Endothelial cell (in vitro differentiated cells): ENCODE results near the gene FBLN2. TPM values are rescaled to one million over a fixed set of nuclear protein-coding genes. Genes with fewer than 3 reads are reported as not detected.

Experiments
- DNase-seq: peaks from one replicate; pipeline ENCODE4 v3.0.0; 2021; ENCODE audit warnings: low spot score
- H3K27ac Mint-ChIP-seq: one replicate; pipeline ENCODE4 v1.8.0; 2021; ENCODE audit warnings: mixed read lengths, inconsistent platforms; ENCODE audit not compliant: unreplicated experiment
- H3K27me3 Mint-ChIP-seq: one replicate; pipeline ENCODE4 v1.8.0; 2021; ENCODE audit warnings: mild to moderate bottlenecking, moderate library complexity, mixed read lengths, inconsistent platforms; ENCODE audit not compliant: unreplicated experiment
- H3K36me3 Mint-ChIP-seq: one replicate; pipeline ENCODE4 v1.8.0; 2021; ENCODE audit warnings: mild to moderate bottlenecking, low read depth, mixed read lengths, inconsistent platforms; ENCODE audit not compliant: unreplicated experiment
- H3K4me1 Mint-ChIP-seq: one replicate; pipeline ENCODE4 v1.8.0; 2021; ENCODE audit warnings: mild to moderate bottlenecking, mixed read lengths, inconsistent platforms; ENCODE audit not compliant: unreplicated experiment
- H3K4me3 Mint-ChIP-seq: one replicate; pipeline ENCODE4 v1.8.0; 2021; ENCODE audit warnings: mild to moderate bottlenecking, mixed read lengths, inconsistent platforms; ENCODE audit not compliant: unreplicated experiment
- H3K9me3 Mint-ChIP-seq: one replicate; pipeline ENCODE4 v1.8.0; 2021; ENCODE audit warnings: mixed read lengths, inconsistent platforms; ENCODE audit not compliant: unreplicated experiment
- total RNA-seq: library from RNA; stranded (reverse); fragmentation: NEBNext Ultra II Directional; extraction: Animal tissue kit (Norgen Biotek cat#: 25700); gene quantifications from one replicate; pipeline ENCODE4 v1.2.1, GENCODE V29; 2021; ENCODE audit not compliant: unreplicated experiment
- TF ChIP-seq, protein P1 (sequence below): fragments of 200-600 bp; sonication (generic); IDR thresholded peaks from one replicate; pipeline ENCODE4 v1.5.0; 2021; ENCODE audit warnings: antibody characterized with exemption; ENCODE audit not compliant: unreplicated experiment

Gene FBLN2
- total RNA-seq, 1 donor from 2014 or later, result 10.5 TPM

- Mint-ChIP-seq H3K27ac (no peak overlapping the region), H3K9me3 (peaks cover 2% of the 10 kb centered on the region), H3K4me3 (no peak overlapping the region), H3K27me3 (peaks cover 14% of the 10 kb centered on the region), H3K36me3 (peaks cover 10% of the 10 kb centered on the region), H3K4me1 (peaks cover 27% of the 10 kb centered on the region)
- no peak for DNase-seq
- TF ChIP-seq, protein P1, sequence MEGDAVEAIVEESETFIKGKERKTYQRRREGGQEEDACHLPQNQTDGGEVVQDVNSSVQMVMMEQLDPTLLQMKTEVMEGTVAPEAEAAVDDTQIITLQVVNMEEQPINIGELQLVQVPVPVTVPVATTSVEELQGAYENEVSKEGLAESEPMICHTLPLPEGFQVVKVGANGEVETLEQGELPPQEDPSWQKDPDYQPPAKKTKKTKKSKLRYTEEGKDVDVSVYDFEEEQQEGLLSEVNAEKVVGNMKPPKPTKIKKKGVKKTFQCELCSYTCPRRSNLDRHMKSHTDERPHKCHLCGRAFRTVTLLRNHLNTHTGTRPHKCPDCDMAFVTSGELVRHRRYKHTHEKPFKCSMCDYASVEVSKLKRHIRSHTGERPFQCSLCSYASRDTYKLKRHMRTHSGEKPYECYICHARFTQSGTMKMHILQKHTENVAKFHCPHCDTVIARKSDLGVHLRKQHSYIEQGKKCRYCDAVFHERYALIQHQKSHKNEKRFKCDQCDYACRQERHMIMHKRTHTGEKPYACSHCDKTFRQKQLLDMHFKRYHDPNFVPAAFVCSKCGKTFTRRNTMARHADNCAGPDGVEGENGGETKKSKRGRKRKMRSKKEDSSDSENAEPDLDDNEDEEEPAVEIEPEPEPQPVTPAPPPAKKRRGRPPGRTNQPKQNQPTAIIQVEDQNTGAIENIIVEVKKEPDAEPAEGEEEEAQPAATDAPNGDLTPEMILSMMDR, result no peak
Measured at GRCh38 chr3:13526626-13526949, 22.3 kb upstream of the FBLN2 start.

DNA sequence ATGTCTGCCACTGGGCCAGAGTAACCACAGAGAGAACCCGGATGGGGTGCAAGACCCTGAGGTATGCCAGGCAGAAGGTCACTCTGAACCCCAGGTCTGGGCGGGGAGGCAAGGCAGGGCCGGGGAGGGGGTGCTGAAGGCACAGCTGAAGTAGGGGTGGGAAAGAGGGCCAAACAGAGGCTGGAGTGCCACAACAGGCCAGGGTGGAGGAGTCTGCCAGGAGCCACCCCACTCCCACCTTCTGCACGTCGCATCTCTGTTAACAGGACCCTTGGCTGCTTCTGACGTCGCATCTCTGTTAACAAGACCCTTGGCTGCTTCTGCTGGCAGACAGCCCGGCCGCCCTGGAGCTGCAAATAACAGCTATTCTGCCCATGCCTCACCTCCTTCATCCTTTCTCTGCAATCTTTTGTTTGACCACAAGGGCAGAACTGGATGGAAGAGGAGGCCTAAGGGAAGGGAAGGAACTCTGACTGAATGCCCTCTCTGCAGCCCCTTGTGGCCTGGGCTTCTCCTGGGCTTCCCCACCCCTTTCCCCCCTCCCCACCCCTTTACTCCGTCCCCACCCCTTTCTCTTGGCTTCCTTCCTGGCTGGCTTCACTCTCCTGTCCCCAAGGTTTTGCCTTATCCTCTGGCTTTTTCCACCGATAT lies 20.6 kb upstream of the FBLN2 start:
- Mint-ChIP-seq H3K27me3 (peaks cover 12% of the 10 kb centered on the region), H3K4me3 (no peak overlapping the region), H3K4me1 (peaks cover 27% of the 10 kb centered on the region), H3K27ac (no peak overlapping the region), H3K9me3 (no peaks in the 10 kb centered on the region), H3K36me3 (no peaks in the 10 kb centered on the region)
- TF ChIP-seq, protein P1, result peak; percentile 61
- DNase-seq, result peak; percentile 53

- peaks cover 27% of the 10 kb centered on the region for H3K4me1 Mint-ChIP-seq
- H3K27ac Mint-ChIP-seq, result no peak overlapping the region
- no peaks in the 10 kb centered on the region for H3K9me3 Mint-ChIP-seq
- H3K36me3 Mint-ChIP-seq, result no peaks in the 10 kb centered on the region
- no peak overlapping the region for H3K4me3 Mint-ChIP-seq
- peaks cover 12% of the 10 kb centered on the region for H3K27me3 Mint-ChIP-seq
- TF ChIP-seq, protein P1, result no peak
- no peak for DNase-seq
Measured at GRCh38 chr3:13529196-13530112, 19.5 kb upstream of the FBLN2 start.

DNA sequence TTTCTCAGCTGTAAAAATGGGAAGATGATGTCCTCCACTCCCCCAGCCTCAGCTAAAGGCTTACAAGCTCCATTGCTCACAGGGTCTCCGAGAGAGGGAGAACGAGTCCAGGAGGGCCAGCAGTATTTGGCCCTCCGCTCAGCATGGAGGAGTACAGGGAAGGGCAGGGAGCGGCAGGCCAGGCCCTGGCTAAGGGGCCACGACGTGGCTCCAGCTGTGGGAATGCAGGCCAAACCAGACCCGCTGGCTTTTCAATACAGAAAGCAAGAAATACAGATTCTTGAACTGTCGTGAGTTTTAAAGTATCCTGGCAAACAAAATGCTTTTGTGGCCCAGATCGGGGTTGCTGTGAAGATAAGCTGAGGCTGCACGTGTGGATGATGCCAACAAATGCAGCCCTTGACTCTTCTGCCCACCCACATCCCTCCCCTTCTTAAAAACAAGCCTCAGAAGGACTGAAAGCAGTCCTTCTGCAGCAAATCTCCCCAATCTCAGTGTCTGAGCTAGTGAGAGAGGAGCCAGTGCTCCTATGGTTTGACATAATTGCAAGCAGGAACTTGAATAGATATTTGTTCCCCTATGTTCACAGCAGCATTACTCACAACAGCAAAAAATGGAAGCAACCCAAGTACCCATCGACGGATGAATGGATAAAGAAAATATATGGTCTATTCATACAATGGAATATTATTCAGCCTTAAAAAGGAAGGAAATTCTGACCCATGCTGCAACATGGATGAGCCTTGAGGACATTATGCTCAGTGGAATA lies 18.5 kb upstream of the FBLN2 start:
- peaks cover 25% of the 10 kb centered on the region for H3K4me1 Mint-ChIP-seq
- no peaks in the 10 kb centered on the region for H3K36me3 Mint-ChIP-seq
- H3K4me3 Mint-ChIP-seq, result no peak overlapping the region
- H3K27me3 Mint-ChIP-seq, result peaks cover 13% of the 10 kb centered on the region
- DNase-seq, result no peak
- TF ChIP-seq, protein P1, result no peak
- no peak overlapping the region for H3K27ac Mint-ChIP-seq
- H3K9me3 Mint-ChIP-seq, result no peaks in the 10 kb centered on the region
